Measurements from ENCODE around the gene GP1BB.

GP1BB gene

DNA sequence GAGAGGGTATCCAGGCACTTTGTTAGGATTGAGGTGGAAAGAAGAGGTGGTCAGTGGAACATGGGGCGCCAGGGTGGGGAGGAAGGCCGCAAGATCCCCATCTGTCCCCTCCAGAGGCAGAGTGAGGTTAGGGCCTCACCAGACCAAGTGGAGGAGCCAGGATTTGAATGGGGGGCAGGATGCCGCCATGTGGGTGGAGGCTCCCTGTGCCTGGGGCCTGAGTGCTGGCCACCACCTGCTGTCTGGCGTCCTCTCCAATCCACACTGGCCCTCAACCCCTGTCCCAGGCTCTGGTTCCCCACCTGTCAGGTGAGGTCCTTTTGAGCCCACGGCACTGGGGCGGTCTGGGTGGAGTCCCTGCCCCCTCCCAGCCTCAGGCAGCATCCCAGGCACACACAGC, 19.7 kb downstream of the GP1BB start:
- DNase-seq = no peak

- no peak for DNase-seq
Measured at GRCh38 chr22:19743651-19744050, 20.3 kb downstream of the GP1BB start.

DNA sequence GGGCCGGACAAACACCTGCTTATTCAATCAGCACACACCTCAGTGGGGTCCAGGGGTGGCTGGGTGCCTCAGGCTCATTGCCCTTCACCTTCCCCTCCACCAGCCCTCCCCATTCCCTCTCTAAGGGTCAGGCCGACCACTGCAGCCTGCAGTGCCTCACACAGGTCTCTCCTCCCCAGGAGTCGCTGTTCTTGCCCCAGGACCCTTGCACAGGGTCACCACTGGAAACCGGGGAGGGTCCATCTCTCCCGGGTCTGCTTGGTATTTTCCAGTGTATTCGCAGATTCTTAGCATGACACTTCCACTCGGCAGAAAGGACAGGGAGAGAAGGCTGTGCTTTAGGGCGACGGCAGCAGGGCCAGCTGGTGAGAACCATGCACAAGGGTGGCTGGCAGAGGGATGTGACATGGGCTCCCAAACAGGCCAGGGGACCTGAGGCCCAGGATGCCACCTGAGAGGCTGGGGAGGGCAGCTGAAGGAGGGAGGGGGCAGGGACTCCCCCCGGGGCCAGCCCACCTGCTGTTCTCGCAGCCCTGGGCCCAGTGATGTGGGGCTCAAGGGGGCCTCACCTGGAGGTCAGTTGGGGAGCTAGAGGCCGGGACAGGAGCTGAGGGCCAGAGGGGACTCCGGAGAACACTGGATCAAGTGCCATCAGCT, 21.1 kb downstream of the GP1BB start:
- no peak for DNase-seq

- DNase-seq = no peak
Measured at GRCh38 chr22:19745155-19746101, 22.1 kb downstream of the GP1BB start.

DNA sequence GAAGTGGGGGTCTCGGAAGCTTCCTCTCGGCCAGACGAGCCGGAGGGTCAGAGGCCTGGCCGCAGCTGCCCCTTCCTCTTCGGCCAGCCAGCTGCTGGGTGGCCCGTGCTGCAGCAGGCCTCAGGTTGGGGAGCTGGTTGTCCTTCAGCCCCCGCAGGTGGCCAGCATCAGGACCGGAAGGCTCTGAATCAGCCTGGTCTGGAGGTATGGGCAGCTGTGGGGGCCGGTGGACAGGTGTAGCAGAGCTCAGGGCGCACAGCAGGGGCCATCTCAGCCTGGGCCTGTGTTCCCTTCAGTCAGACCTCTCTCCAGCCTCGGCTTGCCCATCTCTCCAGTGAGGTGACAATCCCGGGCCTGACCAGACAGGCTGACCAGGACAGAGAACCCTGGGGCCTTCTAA, 23.4 kb downstream of the GP1BB start:
- DNase-seq = no peak

DNA sequence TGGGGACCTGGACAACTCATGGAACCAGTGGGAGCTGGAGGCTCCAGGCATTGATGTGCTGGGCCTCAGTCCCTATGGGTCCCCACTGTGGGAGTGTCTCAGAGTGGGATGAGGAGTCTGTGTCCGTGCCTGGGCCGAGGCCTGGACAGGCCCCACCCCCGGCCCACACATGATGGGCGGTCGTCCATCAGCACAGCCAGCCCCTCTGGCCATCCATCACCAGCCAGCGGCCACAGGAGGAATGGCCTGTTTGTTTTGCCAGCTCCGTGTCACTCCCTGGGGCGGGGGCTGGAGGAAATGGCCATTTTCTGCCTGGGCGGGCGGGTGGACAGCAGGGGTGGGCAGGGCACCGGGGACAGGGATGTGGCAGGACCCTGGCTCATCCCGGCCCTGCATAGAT, 24.2 kb downstream of the GP1BB start:
- no peak for DNase-seq

GRCh38 chr22:19748139-19748538, 24.8 kb downstream of the GP1BB start:
- no peak for DNase-seq

DNA sequence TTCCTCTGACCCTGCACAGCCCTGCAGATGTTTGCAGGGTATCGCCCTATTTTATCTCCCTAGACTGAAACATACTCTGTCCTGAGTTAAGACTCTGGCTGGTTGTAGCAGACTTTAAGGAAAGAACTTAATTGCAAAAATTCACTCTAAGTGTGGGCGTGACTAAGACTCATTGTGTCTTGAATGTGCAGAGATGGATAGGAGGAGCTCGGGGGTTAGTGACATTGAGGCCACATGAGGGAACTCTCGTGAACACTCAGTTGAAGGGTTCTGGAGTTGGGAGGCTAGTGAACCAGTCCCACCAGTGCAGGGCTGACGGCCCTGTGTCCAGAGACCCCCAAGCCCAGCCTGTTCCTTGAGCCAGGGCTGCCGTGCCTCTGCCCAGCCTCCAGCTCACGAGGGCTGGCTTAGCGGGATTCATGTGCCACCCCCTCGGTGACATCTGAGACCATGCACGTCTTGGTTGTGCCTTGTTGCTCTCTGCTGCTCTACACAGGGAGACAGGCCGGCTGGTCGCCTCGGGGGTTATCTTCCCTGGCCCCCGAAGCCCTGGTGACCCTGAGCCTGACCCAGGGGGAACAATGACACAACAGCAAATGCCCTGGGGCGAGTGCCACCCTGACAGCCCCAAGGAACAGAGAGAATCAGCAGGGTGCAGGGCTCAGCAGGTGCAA, 25.8 kb downstream of the GP1BB start:
- no peak for DNase-seq

DNA sequence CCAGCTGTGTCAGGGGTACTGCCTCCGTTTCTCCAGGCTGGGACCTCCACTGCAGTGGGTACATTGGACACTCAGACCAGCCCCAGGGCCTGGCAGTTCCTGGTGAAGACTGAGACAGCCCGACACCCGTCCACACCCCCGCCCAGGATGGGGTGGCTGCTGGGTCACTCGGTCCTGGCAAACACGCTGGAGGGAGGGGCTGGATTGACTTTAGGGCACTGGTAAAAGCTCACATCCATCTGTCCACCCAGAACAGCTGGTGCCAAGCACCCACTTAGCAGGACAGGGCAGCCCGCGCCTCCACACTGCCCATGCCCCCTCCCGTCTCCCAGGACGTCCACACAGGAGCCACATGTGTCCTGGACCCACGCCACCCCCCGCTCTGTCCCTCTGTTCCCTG, 26.5 kb downstream of the GP1BB start:
- DNase-seq = no peak

- DNase-seq = no peak
Measured at GRCh38 chr22:19750507-19751490, 27.5 kb downstream of the GP1BB start.

GRCh38 chr22:19751497-19752245, 28.3 kb downstream of the GP1BB start:
- DNase-seq = no peak

GRCh38 chr22:19753090-19753842, 29.9 kb downstream of the GP1BB start:
- DNase-seq = no peak

DNA sequence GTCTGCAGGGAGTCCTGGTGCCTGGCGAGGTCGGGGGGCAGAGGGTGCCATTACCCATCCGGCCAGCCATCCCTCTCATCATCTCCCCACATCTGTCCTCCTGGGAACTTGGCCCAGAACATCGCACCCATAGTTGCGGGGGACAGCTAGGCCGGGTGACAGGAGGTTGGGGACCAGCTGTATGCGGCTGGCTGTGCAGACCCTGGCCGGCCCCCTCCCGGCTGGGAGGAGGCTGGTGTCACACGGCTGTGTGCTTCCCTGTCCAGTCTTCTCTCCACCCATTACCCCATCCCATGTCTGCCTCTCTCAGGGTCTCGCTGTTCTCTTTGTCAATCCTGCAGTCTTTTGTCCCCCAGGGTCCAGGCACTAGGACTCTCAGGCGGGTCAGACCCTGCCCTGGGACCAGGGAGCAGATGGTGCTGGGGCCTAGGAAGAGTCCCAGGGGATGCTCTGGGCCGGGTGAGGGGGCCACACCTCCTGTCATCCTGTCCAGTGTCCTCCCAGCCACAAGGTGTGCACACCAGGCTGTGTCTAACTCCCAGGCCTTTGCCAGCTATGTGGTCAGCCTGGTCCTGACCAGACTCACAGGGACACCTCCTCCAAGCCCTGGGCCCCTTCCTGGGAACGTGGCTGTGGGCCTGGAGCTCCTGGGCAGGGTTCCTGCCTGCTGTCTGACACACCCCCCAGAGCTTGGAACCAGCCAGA, 30.8 kb downstream of the GP1BB start:
- no peak for DNase-seq

DNA sequence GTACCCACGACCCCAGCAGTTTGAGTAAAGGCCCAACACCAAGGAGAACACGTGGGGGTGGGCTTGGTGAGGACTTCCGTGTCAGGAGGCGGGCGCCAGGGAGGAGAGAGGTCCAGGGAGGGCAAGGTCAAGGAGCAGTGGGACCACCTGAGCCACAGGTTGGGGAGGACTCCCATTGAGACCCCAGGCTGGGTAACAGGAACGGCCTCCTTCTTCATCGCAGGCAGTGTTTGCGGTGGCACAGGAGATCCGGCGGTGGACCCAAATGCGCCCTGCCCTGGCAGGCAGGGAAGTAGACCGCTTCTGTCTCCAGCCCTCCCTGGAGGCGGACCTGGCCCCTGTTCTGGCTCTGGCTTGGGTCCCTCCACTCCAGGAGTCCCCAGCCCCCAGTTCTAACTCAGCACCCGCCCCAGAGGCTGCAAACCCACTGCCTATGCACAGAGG, 31.4 kb downstream of the GP1BB start:
- DNase-seq = no peak

DNA sequence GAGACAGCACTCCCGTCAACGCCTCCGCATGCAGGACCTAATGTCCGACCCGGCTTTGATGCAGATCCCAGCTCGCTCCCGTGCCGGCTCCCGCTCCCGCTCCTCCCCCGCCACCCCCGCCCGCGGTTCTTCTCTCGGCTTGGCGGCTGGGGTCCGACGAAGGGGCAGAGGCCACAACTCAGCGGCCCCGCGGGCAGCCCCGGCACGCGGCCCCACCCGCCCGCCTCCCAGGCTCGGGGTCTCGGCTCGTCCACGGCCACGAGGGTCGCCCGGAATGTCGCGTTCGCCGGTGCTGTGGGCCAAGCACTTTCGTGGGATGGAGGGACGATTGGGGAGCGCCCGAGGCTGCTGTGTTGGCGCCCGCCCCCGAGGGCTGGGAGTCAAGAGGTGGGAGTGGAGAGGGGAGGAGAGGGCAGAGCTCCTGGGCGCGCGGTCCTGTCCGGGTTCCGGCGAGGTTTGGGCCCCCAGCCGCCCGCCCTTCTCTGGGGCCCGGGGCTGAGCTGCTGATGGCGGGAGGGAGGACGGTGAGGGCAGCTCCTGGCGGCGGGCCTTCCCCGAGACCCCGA, 31.9 kb downstream of the GP1BB start:
- no peak for DNase-seq

GRCh38 chr22:19755722-19756287, 32.5 kb downstream of the GP1BB start:
- no peak for DNase-seq

- DNase-seq = peak; percentile 14
Measured at GRCh38 chr22:19756288-19757128, 33.2 kb downstream of the GP1BB start.
